B cell (primary cell): ENCODE results near the gene DCUN1D2. TPM values are rescaled to one million over a fixed set of nuclear protein-coding genes. Genes with fewer than 3 reads are reported as not detected.

Experiments
- ATAC-seq: fragments of 200-7000 bp; cut with Tn5 transposase; one replicate; pipeline ENCODE4 v1.10.0; 2021; ENCODE audit warnings: low read depth, mild to moderate bottlenecking, moderate number of reproducible peaks, moderate library complexity
- CTCF ChIA-PET: fragments of 350-600 bp; sonication (Branson Sonifier 250); formaldehyde crosslinking; loops from one replicate; lab custom pipeline; 2021; ENCODE audit warnings: antibody characterized with exemption, inconsistent platforms; lab: Charles Lee
- POLR2A ChIA-PET: fragments of 350-600 bp; sonication (Branson Sonifier 250); formaldehyde crosslinking; loops from one replicate; lab custom pipeline; 2021; ENCODE audit warnings: antibody characterized with exemption; lab: Charles Lee
- DNase-seq: peaks from one replicate; pipeline ENCODE4 v3.0.0; 2013
- H2AFZ ChIP-seq: 2 replicates; pipeline ENCODE4 v1.6.1; 2012; ENCODE audit warnings: mild to moderate bottlenecking, low read depth, low read length; ENCODE audit not compliant: insufficient read depth, poor library complexity, severe bottlenecking
- H3K27ac ChIP-seq, 2 donors: 1 replicate in 1 of 2; 2 replicates in 1 of 2; pipeline ENCODE4 v1.5.1; 2012 to 2013; ENCODE audit warnings: low read length in 2 of 2, mild to moderate bottlenecking in 2 of 2, moderate library complexity in 1 of 2
- H3K27me3 ChIP-seq, 4 experiments: fragments of 200-600 bp in 1 of 4; sonication (generic) in 1 of 4; replicated peaks in 1 of 4; 1 replicate in 2 of 4; 2 replicates in 2 of 4; pipeline versions ENCODE4 v1.6.1 to v1.7.0; 2013 to 2016; ENCODE audit warnings: low read length in 3 of 4, mild to moderate bottlenecking in 2 of 4, mixed read lengths in 1 of 4, moderate library complexity in 1 of 4; ENCODE audit not compliant: insufficient read depth in 4 of 4, control insufficient read depth in 3 of 4; ENCODE audit errors: control extremely low read depth in 1 of 4
- H3K36me3 ChIP-seq, 2 experiments: replicated peaks in 1 of 2; 1 replicate in 1 of 2; 2 replicates in 1 of 2; pipeline versions ENCODE4 v1.6.1 to v1.7.1; 2013; ENCODE audit warnings: low read length in 1 of 2; ENCODE audit not compliant: insufficient read depth in 2 of 2, control insufficient read depth in 1 of 2; ENCODE audit errors: control extremely low read depth in 1 of 2, extremely low read depth in 1 of 2
- H3K4me1 ChIP-seq, 2 donors: fragments of 200-600 bp in 1 of 2; sonication (generic) in 1 of 2; 1 replicate in 1 of 2; 2 replicates in 1 of 2; pipeline versions ENCODE4 v1.5.1 to v1.6.1; 2013 to 2017; ENCODE audit warnings: low read length in 2 of 2; ENCODE audit not compliant: control insufficient read depth in 2 of 2, insufficient read depth in 2 of 2
- H3K4me2 ChIP-seq: replicated peaks from 2 replicates; pipeline ENCODE3; 2012; ENCODE audit warnings: mild to moderate bottlenecking, low read depth, low read length; ENCODE audit not compliant: poor library complexity, severe bottlenecking
- H3K4me3 ChIP-seq, 5 experiments: fragments of 200-600 bp in 1 of 5; sonication (generic) in 1 of 5; 1 replicate in 3 of 5; 2 replicates in 2 of 5; pipeline versions ENCODE4 v1.5.1 to v1.7.0; 2011 to 2016; ENCODE audit warnings: low read length in 4 of 5, mild to moderate bottlenecking in 4 of 5, low read depth in 2 of 5, control low read depth in 1 of 5, moderate library complexity in 1 of 5; ENCODE audit not compliant: insufficient read depth in 1 of 5; ENCODE audit errors: control extremely low read depth in 1 of 5, extremely low read depth in 1 of 5
- H3K79me2 ChIP-seq: fragments of 200-600 bp; sonication (generic); one replicate; pipeline ENCODE4 v1.6.0; 2016; ENCODE audit warnings: low read length; ENCODE audit not compliant: control insufficient read depth, insufficient read depth
- H3K9ac ChIP-seq: fragments of 200-600 bp; sonication (generic); 2 replicates; pipeline ENCODE4 v1.6.1; 2017; ENCODE audit warnings: mild to moderate bottlenecking, low read length, moderate library complexity
- H3K9me3 ChIP-seq, 3 donors: one replicate each; pipeline versions ENCODE4 v1.6.1 to v1.7.1; 2013; ENCODE audit warnings: low read length in 2 of 3; ENCODE audit not compliant: control insufficient read depth in 2 of 3, insufficient read depth in 1 of 3; ENCODE audit errors: control extremely low read depth in 1 of 3
- H4K20me1 ChIP-seq: 2 replicates; pipeline ENCODE4 v1.6.0; 2012; ENCODE audit warnings: mild to moderate bottlenecking, low read length; ENCODE audit not compliant: insufficient read depth, control insufficient read depth, poor library complexity, severe bottlenecking
- H3K27ac Mint-ChIP-seq: one replicate; pipeline ENCODE4 v1.8.0; 2021; ENCODE audit warnings: mixed read lengths
- H3K27me3 Mint-ChIP-seq: one replicate; pipeline ENCODE4 v1.8.0; 2021; ENCODE audit warnings: mixed read lengths
- H3K4me1 Mint-ChIP-seq: one replicate; pipeline ENCODE4 v1.8.0; 2021; ENCODE audit warnings: mixed read lengths
- H3K4me3 Mint-ChIP-seq: one replicate; pipeline ENCODE4 v1.8.0; 2021; ENCODE audit warnings: mixed read lengths
- H3K9me3 Mint-ChIP-seq: one replicate; pipeline ENCODE4 v1.8.0; 2022; ENCODE audit warnings: mixed read lengths; ENCODE audit not compliant: insufficient read depth
- CTCF ChIP-seq: fragments of 200-600 bp; IDR thresholded peaks from one replicate; pipeline ENCODE4 v1.8.0; 2022; ENCODE audit warnings: antibody characterized with exemption, mild to moderate bottlenecking
- EZH2 ChIP-seq: IDR thresholded peaks from 2 replicates; pipeline ENCODE4 v1.6.1; 2012; ENCODE audit warnings: borderline replicate concordance, low read depth, mild to moderate bottlenecking, moderate library complexity, low read length; ENCODE audit not compliant: insufficient read depth, poor library complexity, severe bottlenecking
- WGBS: methylation state at CpG from one replicate; pipeline ENCODE4 v1.1.5; 2013; ENCODE audit warnings: missing lambda C conversion rate; ENCODE audit not compliant: insufficient coverage; 5-methylcytosine and 5-hydroxymethylcytosine counted together
- intact Hi-C: fragments of 100-400 bp; cut with micrococcal nuclease; formaldehyde crosslinking; loops from one replicate; pipeline ENCODE4 v1.10.0; 2022
- polyA plus RNA-seq: library from polyadenylated mRNA; depleted of rRNA; stranded (reverse); fragments of >200 nt; gene quantifications from 2 replicates; pipeline ENCODE4 v1.2.3, GENCODE V29; 2012
- total RNA-seq, 2 donors: library from RNA; stranded (reverse); fragments of 120-200 nt in 1 of 2; gene quantifications; 1 replicate in 1 of 2; 2 replicates in 1 of 2; pipeline versions ENCODE4 v1.2.3 to v1.2.4, GENCODE V29; 2013 to 2022

DCUN1D2 gene
- total and polyA plus RNA-seq, 2 donors (not counting 1 experiment from before 2014, with no cell fraction given), result 15.3 to 41.3 TPM

GRCh38 chr13:113432506-113433270, 57.8 kb downstream of the DCUN1D2 start:
- Histone ChIP-seq H4K20me1 (no peaks in the 10 kb centered on the region), H2AFZ (no peak overlapping the region), H3K36me3 (no peaks in the 10 kb centered on the region), H3K27me3 (no peaks in the 10 kb centered on the region), H3K4me1 (no peaks in the 10 kb centered on the region), H3K4me2 (no peak overlapping the region), H3K9ac (no peak overlapping the region), H3K4me3 (no peak overlapping the region), H3K27ac (no peak overlapping the region), H3K9me3 (peaks cover 0 to 3% (median 0%) of the 10 kb centered on the region in 3 donors), H3K79me2 (no peaks in the 10 kb centered on the region)
- ChIA-PET POLR2A (no interaction called here), CTCF (no interaction called here)
- no peak for DNase-seq
- no peak for ATAC-seq
- intact Hi-C loops, result no loop called here
- no peak for TF ChIP-seq CTCF
- TF ChIP-seq EZH2, result no peak
- Mint-ChIP-seq H3K27me3 (no peaks in the 10 kb centered on the region), H3K27ac (no peak overlapping the region), H3K9me3 (no peaks in the 10 kb centered on the region), H3K4me1 (no peaks in the 10 kb centered on the region), H3K4me3 (no peak overlapping the region)
- 86% methylated on average over 34 of the region's 34 CpGs for WGBS

- WGBS, result 99% methylated on average over 20 of the region's 22 CpGs
Measured at GRCh38 chr13:113431171-113431570, 59.3 kb downstream of the DCUN1D2 start.

More at GRCh38 chr13:113431171-113431570, 59.3 kb downstream of the DCUN1D2 start:
- Mint-ChIP-seq H3K27me3 (no peaks in the 10 kb centered on the region), H3K4me1 (no peaks in the 10 kb centered on the region), H3K9me3 (no peaks in the 10 kb centered on the region), H3K27ac (no peak overlapping the region), H3K4me3 (no peak overlapping the region)
- no peaks in the 10 kb centered on the region for H4K20me1 ChIP-seq
- no peak overlapping the region for H2AFZ ChIP-seq
- no peaks in the 10 kb centered on the region for H3K79me2 ChIP-seq
- H3K4me3 ChIP-seq, result no peak overlapping the region
- no peak for ATAC-seq
- H3K4me2 ChIP-seq, result no peak overlapping the region
- H3K9me3 ChIP-seq, result peaks cover 0 to 3% (median 0%) of the 10 kb centered on the region in 3 donors
- TF ChIP-seq EZH2, result no peak
- TF ChIP-seq CTCF, result no peak
- no peak overlapping the region for H3K27ac ChIP-seq
- ChIA-PET POLR2A (no interaction called here), CTCF (no interaction called here)
- H3K27me3 ChIP-seq, result no peaks in the 10 kb centered on the region
- no peaks in the 10 kb centered on the region for H3K4me1 ChIP-seq
- no peaks in the 10 kb centered on the region for H3K36me3 ChIP-seq
- intact Hi-C loops, result no loop called here
- no peak overlapping the region for H3K9ac ChIP-seq
- DNase-seq, result no peak
